H54 (cell line): ENCODE data around the gene HLA-DQB2.
"Not testable (repeated sequence)": the region's sequence is repeated elsewhere in the genome, so short reads cannot be mapped to it uniquely, and the experiment has no call there.

ENCODE experiments used
- DNase-seq: peaks from one replicate; pipeline ENCODE4 v3.0.0; 2011; ENCODE audit warnings: low spot score, mixed read lengths; ENCODE audit not compliant: insufficient read length
- FAIRE-seq: peaks from 3 replicates; lab custom pipeline; 2011; peaks lifted over from hg19 to GRCh38; lab: Jason Lieb, UNC
- POLR2A ChIP-seq: IDR thresholded peaks from 2 replicates; pipeline ENCODE4 v1.6.1; 2011; ENCODE audit warnings: low read depth, mild to moderate bottlenecking, low read length

HLA-DQB2 gene

DNA sequence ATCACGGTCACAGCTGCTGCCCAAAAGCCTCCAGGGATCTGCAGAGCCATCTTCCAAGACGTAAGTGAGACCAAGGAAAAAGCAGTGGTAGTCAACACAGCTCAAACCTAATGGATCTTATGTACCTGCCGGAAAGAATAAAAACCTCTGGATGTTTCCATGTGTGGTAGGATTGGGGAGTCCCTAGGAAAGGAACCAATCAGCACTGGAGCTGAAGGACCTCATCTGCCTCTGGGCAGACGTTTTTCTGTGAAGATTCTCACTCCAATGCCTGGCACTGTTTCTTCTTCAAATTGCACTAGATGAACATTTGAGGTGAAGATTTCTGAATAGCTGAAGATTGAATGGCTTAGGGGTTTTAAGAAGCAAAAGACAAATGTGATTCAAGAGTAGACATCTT, at the start of gene HLA-DQB2:
Gene HLA-DQB2 (minus strand): TSS at position 112 of the 400 bp plus-strand sequence. CDS start 62 bp downstream, at position 50.
- FAIRE-seq: no peak
- peak; percentile 23 for DNase-seq
- no peak for TF ChIP-seq POLR2A

GRCh38 chr6:32809171-32809570, 45.8 kb upstream of the HLA-DQB2 start:
- FAIRE-seq: no peak
- DNase-seq: no peak
- TF ChIP-seq POLR2A: no peak

GRCh38 chr6:32807020-32807580, 43.8 kb upstream of the HLA-DQB2 start:
- FAIRE-seq: no peak
- no peak for DNase-seq
- TF ChIP-seq POLR2A: no peak

- not testable (repeated sequence) for FAIRE-seq, DNase-seq
Observed at GRCh38 chr6:32805404-32805803, 42.1 kb upstream of the HLA-DQB2 start.

- no peak for FAIRE-seq
- TF ChIP-seq POLR2A: no peak
Observed at GRCh38 chr6:32803416-32803815, 40.1 kb upstream of the HLA-DQB2 start.

DNA sequence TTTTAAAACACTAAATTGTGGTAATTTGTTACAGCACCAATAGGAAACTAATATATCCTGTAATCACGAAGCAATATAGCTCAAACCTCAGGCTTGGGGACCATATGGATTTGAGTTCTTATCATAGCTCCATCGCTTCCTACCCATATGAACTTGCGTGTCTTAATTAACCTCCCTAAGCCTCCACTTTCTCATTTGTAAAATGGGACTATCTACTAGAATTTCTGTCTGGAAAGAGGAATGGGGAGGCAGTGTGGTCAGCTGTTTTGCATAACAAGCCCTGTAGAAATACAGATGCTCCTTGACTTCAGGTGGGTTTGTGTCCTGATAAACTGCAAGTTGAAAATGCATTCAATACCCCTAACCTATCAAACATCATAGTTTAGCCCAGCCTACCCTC, 36.4 kb upstream of the HLA-DQB2 start:
- no peak for TF ChIP-seq POLR2A
- FAIRE-seq (no peak), DNase-seq (no peak)

More at GRCh38 chr6:32803416-32803815, 40.1 kb upstream of the HLA-DQB2 start:
- DNase-seq: no peak

DNA sequence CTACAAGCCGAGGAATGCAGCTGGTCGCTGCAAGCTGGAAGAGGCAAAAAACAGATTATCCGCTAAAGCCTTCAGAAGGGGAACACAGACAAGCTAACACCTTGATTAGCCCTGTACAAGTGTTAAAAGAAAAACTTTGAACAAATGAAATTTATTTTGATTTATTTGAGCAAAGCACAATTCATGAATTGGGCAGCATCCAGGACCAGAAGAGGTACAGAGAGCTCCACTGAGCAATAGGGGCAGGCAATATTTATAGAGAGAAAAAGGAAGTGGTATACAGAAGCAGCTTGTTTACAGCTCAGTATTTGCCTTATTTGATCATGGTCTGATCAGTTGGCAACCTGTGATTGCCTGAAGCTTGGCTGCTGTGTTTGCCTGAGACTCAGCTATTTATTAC, 35.8 kb upstream of the HLA-DQB2 start:
- DNase-seq: no peak
- no peak for FAIRE-seq
- TF ChIP-seq POLR2A: no peak

GRCh38 chr6:32796848-32797776, 33.8 kb upstream of the HLA-DQB2 start:
- peak; percentile 83 for FAIRE-seq
- no peak for TF ChIP-seq POLR2A
- DNase-seq: no peak

GRCh38 chr6:32794510-32794909, 31.2 kb upstream of the HLA-DQB2 start:
- DNase-seq (no peak), FAIRE-seq (no peak)
- no peak for TF ChIP-seq POLR2A

DNA sequence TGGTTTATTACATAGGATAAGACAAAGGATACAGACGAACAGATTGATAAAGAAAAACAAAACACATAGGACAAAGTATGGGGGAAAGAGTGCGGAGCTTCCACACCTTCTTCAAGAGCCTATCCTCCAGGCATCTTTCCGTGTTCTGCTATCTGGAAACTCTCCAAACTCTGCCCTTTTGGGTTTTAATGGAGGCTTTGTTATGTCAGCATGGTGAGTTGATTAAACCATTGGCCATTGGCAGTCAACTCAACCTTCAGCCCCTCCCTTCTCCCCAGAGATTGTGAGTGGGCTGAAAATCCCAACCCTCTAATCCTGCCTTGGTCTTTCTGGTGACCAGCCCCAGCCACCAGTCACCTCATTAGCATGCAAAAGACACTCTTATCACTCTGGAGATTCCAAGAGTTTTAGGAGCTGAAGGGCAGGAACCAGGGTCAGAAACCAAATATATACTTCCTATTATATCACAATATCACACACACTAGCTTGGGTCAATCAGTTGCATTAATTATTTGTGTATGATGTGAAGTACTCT, 29.6 kb upstream of the HLA-DQB2 start:
- TF ChIP-seq POLR2A: no peak
- no peak for FAIRE-seq
- no peak for DNase-seq

GRCh38 chr6:32790306-32790705, 27.0 kb upstream of the HLA-DQB2 start:
- TF ChIP-seq POLR2A: no peak
- peak; percentile 43 for FAIRE-seq
- DNase-seq: no peak

GRCh38 chr6:32785781-32786533, 22.6 kb upstream of the HLA-DQB2 start:
- TF ChIP-seq POLR2A: no peak
- FAIRE-seq (peak; percentile 94), DNase-seq (no peak)

- FAIRE-seq, DNase-seq: not testable (repeated sequence)
Observed at GRCh38 chr6:32782923-32783322, 19.6 kb upstream of the HLA-DQB2 start.

GRCh38 chr6:32779036-32779435, 15.7 kb upstream of the HLA-DQB2 start:
- TF ChIP-seq POLR2A: no peak
- DNase-seq: no peak
- FAIRE-seq: no peak
